Head of caudate nucleus (tissue), 42 donors: ENCODE data around the gene SYT3.
A peak's percentile ranks its signal among the peaks of the same experiment; 100 is the strongest.

ENCODE experiments used
- DNase-seq, 42 donors: peaks; one replicate each; pipeline versions ENCODE4 v3.0.0 to v3.0.0-alpha.2; 2020 to 2021; ENCODE audit warnings: mixed read lengths in 7 of 42
- intact Hi-C: fragments of 100-400 bp; cut with DNase I; formaldehyde crosslinking; loops from one replicate; pipeline ENCODE4 v1.15.0; 2022

The SYT3 gene

DNA sequence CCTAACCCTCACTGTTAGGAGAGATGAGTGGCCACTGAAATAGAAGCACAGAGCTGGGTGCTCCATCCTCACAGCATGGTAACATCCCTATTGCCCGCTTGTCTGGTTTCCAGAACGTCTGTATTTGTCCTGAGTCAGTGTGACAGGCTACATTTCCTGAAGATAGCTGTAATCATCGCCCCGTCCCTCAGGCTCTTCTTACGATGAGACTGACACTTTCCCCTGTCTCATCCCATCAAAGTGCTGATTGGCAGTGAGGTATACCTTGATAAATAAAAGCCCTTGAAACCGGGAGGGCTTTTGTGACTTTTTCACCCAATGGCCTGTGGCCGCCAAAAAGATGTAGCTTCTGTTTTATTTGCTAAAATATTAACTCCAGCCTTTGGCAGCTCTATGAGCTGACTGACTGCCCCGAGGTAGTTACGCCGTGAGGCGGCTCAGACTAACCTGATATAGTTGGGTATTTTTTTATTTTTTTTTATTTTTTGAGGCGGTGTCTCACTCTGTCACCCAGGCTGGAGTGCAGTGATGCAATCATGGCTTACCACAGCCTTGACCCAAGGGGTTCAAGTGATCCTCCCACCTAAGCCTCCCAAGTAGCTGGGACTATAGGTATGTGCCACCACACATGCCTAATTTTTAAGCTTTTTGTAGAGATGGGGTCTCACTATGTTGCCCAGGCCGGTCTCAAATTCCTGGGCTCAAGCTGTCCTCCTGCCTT is 65.8 kb downstream of the SYT3 start:
- intact Hi-C loops, result no loop called here
- peak in 1 of 42 donors; percentile 20 for DNase-seq
